ENCODE measurements around the gene LMO2. TPM values are rescaled to one million over a fixed set of nuclear protein-coding genes. Genes with fewer than 3 reads are reported as not detected.

Gene LMO2
- total RNA-seq, 2 donors from 2014 or later: 7.3 to 8.0 TPM

DNA sequence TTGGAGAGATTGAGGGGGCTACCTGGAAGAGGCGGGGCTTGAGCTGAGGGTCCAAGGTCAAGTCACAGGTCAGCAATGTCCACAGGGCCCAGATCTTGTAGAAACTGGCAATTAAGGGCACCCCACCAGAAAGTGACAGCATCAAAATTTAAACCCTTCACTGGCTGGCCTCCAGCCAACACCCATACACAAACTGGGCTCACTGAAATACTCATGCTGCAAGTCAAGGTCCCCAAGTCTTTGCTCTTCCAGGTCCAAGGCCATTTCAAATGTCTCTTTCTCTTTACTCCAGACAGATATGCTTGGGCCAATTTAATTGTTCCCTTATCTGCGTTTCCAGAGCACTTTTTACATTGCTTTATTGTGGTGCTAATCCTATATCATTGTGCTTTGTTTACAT is 36.4 kb downstream of the LMO2 start:
- no peaks in the 10 kb centered on the region for H3K27me3 ChIP-seq
- H3K4me1 ChIP-seq: peaks cover 3% of the 10 kb centered on the region
- WGBS, 2 donors: 52 to 59% methylated on average over 2 of the region's 2 CpGs
- TF ChIP-seq CTCF (IDR thresholded peaks at IDR 0.05): no peak
- no peak for TF ChIP-seq POLR2A (IDR thresholded peaks at IDR 0.05)
- no peak for ATAC-seq
- H3K27ac ChIP-seq: no peak overlapping the region
- H3K4me3 ChIP-seq: no peak overlapping the region
- H3K9me3 ChIP-seq: no peaks in the 10 kb centered on the region
- no peak for DNase-seq
- no peaks in the 10 kb centered on the region for H3K36me3 ChIP-seq (replicated peaks in 1 of 2; ENCODE audit: insufficient read depth in 1 of 2, low read depth in 2 of 2)
- intact Hi-C loops (cut with DNase I): no loop called here

GRCh38 chr11:33848717-33849390 is 43.0 kb downstream of the LMO2 start:
- WGBS, 2 donors: 73 to 75% methylated on average over 6 of the region's 6 CpGs
- intact Hi-C loops (cut with DNase I): no loop called here
- no peaks in the 10 kb centered on the region for H3K9me3 ChIP-seq
- no peaks in the 10 kb centered on the region for H3K27me3 ChIP-seq
- no peaks in the 10 kb centered on the region for H3K4me1 ChIP-seq
- DNase-seq (no peak), ATAC-seq (no peak)
- H3K4me3 ChIP-seq: no peak overlapping the region
- no peak for TF ChIP-seq POLR2A (IDR thresholded peaks at IDR 0.05)
- no peak for TF ChIP-seq CTCF (IDR thresholded peaks at IDR 0.05)
- H3K27ac ChIP-seq: no peak overlapping the region
- no peaks in the 10 kb centered on the region for H3K36me3 ChIP-seq (replicated peaks in 1 of 2; ENCODE audit: insufficient read depth in 1 of 2, low read depth in 2 of 2)

- intact Hi-C loops (cut with DNase I): no loop called here
- TF ChIP-seq CTCF (IDR thresholded peaks at IDR 0.05): no peak
- TF ChIP-seq POLR2A (IDR thresholded peaks at IDR 0.05): no peak
- 60 to 83% methylated on average over 1 of the region's 1 CpG for WGBS, 2 donors
- Histone ChIP-seq H3K36me3 (replicated peaks in 1 of 2; ENCODE audit: insufficient read depth in 1 of 2, low read depth in 2 of 2) (no peaks in the 10 kb centered on the region), H3K9me3 (no peaks in the 10 kb centered on the region), H3K4me3 (no peak overlapping the region), H3K27ac (no peak overlapping the region), H3K27me3 (no peaks in the 10 kb centered on the region), H3K4me1 (no peaks in the 10 kb centered on the region)
- ATAC-seq: no peak
- no peak for DNase-seq
These were observed 44.6 kb downstream of the LMO2 start for GRCh38 chr11:33847251-33847650.

- WGBS, 2 donors: 92% methylated on average over 6 of the region's 6 CpGs
- Histone ChIP-seq H3K4me1 (no peaks in the 10 kb centered on the region), H3K36me3 (replicated peaks in 1 of 2; ENCODE audit: insufficient read depth in 1 of 2, low read depth in 2 of 2) (no peaks in the 10 kb centered on the region), H3K27me3 (no peaks in the 10 kb centered on the region), H3K9me3 (no peaks in the 10 kb centered on the region), H3K27ac (no peak overlapping the region), H3K4me3 (no peak overlapping the region)
- ATAC-seq: no peak
- DNase-seq: no peak
- intact Hi-C loops (cut with DNase I): no loop called here
- TF ChIP-seq CTCF (IDR thresholded peaks at IDR 0.05) (no peak), POLR2A (IDR thresholded peaks at IDR 0.05) (no peak)
These were observed 47.6 kb downstream of the LMO2 start for GRCh38 chr11:33844236-33844635.

GRCh38 chr11:33843018-33843417 is 48.9 kb downstream of the LMO2 start:
- no peak for TF ChIP-seq POLR2A (IDR thresholded peaks at IDR 0.05)
- TF ChIP-seq CTCF (IDR thresholded peaks at IDR 0.05): no peak
- no peaks in the 10 kb centered on the region for H3K9me3 ChIP-seq
- ATAC-seq: no peak
- DNase-seq: no peak
- WGBS, 2 donors: 70 to 73% methylated on average over 4 of the region's 4 CpGs
- H3K4me1 ChIP-seq: no peaks in the 10 kb centered on the region
- H3K36me3 ChIP-seq (replicated peaks in 1 of 2; ENCODE audit: insufficient read depth in 1 of 2, low read depth in 2 of 2): no peaks in the 10 kb centered on the region
- no peak overlapping the region for H3K4me3 ChIP-seq
- H3K27ac ChIP-seq: no peak overlapping the region
- intact Hi-C loops (cut with DNase I): no loop called here
- no peaks in the 10 kb centered on the region for H3K27me3 ChIP-seq
